ENCODE data around the gene FADS1.
A peak's percentile ranks its signal among the peaks of the same experiment; 100 is the strongest.

The FADS1 gene

DNA sequence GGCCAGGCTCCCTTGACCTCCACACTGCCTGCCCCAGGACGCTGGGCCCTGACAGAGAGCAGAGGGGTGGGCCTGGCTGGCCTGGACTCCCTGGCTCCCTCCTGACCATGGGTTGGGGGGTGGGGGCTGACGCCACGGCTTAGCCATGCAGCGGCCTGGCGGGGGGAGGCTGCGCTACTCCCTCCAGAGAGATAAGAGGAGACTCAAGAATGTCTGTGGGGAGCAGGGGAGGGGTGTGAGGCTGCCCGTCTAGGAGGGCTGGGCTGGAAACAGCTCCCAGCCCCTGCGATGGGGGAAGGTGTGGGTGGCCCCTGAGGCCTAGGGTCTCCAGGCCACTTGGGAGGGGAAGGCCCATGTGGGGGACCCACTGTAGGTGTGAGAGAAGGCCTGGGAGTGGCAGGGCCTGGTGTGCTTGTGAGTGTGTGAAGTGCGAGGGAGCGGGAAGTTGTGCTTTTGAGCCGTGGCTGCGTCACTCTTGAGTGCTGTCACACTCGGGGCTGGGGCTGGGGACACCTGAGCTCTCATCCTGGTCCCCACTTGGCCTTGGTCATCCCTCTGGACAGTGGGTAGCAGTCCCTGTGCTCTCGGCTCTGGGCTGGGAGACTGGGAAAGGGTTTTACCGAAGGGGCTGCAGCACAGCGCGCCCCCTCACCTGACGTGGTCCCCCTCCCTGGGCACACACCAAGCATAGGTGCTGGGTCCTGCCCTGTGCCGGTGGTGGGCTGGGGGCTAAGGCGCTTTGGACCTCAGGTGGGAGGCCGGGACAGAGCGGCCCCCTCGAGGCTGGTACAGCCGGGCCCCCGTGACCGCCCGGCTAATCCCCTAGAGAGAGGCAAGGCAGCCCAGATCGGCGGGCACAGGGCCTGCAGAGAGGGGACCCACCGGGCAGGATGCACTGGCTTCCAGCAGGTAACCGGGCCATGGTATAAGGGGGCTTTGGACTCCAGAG, 62.0 kb downstream of the FADS1 start:
- intact Hi-C loops (cut with DNase I), result no loop called here
- DNase-seq, result no peak

DNA sequence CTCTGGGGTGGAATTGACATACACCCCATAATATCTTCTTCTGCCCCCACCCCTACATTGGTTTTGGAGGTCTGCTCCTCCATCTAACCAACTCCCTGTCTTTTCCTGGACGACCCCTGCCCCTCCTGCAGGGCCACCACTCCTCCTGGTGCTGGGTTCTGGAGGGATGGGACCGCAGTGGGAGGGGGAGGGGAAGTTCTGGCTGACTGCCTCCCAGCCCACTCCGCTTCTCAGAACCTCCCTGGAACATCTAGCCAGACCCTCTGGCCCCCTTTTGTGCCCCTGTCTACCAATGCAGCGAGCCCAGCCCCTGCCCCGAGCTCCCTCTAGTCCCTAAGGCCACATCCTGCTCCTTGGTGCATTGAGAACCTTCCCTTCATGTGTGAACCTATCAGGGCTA, 63.1 kb downstream of the FADS1 start:
- intact Hi-C loops (cut with DNase I), result no loop called here
- peak in 1 of 42 donors; percentile 62 for DNase-seq

DNA sequence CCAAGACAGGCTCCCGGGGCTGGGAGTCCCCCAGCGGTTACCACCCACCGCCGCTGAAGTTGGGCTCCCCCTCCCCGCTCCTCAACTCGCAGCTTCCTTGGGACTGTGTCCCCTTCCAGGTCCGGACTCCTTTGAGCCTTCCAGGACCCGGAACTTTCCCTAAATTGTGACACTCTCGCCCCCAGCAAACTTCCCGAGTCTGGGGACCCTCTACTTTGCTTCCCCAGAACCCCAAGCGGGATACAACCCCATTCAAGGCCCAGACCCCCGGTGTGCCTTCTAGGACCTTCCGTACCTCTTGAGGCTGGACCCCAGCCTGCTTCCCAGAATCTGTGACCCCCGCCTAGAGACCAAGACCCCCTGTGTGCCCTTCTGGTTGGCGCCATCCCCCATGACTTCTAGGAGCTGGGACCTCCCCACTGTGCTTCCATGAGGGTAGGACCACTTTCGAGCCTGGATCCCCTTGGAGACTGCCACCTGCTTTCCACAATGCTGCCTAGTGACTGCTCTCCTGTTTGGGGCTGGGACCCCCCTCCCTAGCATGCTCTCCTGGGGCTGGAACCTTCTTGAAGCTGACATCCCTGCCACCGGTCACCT, 63.8 kb downstream of the FADS1 start:
- intact Hi-C loops (cut with DNase I), result no loop called here
- no peak for DNase-seq

GRCh38 chr11:61752117-61752924, 64.5 kb downstream of the FADS1 start, which contains the start of gene MYRF:
Gene MYRF (plus strand): TSS chr11:61752636. CDS start chr11:61752745, 109 bp downstream.
- intact Hi-C loops (cut with DNase I), result no loop called here
- DNase-seq, result peak in 38 of 42 donors; percentile 45 to 90 (median 78)

DNA sequence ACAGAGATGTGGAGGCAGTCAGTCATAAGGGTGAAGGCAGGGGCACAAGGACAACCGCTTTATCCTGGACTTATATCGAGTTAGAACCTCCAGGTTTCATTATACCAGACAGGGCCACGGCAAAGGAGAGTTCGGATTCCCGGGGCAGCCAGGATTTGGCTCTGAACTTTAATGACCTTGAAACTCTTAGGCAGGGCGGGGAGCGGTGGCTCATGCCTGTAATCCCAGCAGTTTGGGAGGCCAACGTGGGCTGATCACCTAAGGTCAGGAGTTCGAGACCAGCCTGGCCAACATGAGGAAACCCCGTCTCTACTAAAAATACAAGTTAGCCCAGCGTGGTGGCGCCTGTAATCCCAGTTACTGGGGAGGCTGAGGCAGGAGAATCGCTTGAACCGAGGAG, 65.4 kb downstream of the FADS1 start:
- intact Hi-C loops (cut with DNase I), result no loop called here
- DNase-seq, result no peak

DNA sequence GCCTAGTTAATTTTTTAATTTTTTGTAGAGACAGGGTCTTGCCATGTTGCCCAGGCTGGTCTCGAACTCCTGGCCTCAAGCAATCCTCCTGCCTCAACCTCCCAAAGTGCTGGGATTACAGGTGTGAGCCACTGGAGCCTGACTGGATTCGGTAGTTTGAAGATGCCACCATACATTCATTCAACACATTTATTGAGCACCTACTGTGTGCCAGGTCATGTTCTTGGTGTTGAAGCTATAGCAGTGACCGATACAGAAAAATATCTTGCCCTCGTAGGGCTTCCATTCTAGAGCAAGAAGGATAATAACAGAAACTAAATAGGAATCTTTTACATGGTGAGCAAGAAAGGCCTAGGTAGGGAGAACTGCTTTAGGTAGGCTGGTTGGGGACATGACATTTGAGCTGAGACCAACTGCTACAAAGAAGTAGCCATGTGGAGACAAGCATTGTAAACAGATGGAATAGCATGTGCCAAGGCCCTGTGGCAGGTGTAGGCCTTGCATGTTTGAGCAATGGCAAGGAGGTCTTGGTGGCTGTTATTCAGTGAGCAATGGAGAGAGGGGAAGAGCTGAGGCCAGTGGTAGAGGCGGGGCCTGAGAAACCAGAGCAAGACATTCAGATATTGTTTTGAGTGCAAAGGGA, 66.1 kb downstream of the FADS1 start:
- intact Hi-C loops (cut with DNase I), result no loop called here
- DNase-seq, result no peak
